Measurements from ENCODE around the gene HIVEP3. TPM values are rescaled to one million over a fixed set of nuclear protein-coding genes. Genes with fewer than 3 reads are reported as not detected.
A peak's percentile ranks its signal among the peaks of the same experiment; 100 is the strongest.

The HIVEP3 gene
- total RNA-seq, 1 experiment from 2014 or later, result 1.4 TPM

GRCh38 chr1:41622859-41623732, 295.6 kb downstream of the HIVEP3 start:
- H3K27me3 Mint-ChIP-seq (ENCODE audit: low read depth), result no peaks in the 10 kb centered on the region; the same call in 1 of the 2 replicates
- H3T11ph ChIP-seq (ENCODE audit: low read length), result no peak overlapping the region
- no peak overlapping the region for H3K27ac ChIP-seq (ENCODE audit: insufficient read length, low read depth, low read length)
- H4K20me1 ChIP-seq (ENCODE audit: control insufficient read depth, insufficient read depth, insufficient read length), result no peaks in the 10 kb centered on the region
- H3K79me1 ChIP-seq (ENCODE audit: insufficient read depth, low read depth, low read length, poor library complexity, severe bottlenecking), result no peaks in the 10 kb centered on the region
- H3K36me3 Mint-ChIP-seq (ENCODE audit: insufficient read depth in 1 of 3, low read depth in 3 of 3), result no peaks in the 10 kb centered on the region
- H3K4ac ChIP-seq (ENCODE audit: low read depth, low read length), result no peak overlapping the region
- no peak overlapping the region for H3K18ac ChIP-seq (ENCODE audit: insufficient read length, low read depth, low read length)
- no peak overlapping the region for H2BK15ac ChIP-seq (ENCODE audit: low read depth, low read length)
- no peaks in the 10 kb centered on the region for H3K9me3 ChIP-seq (ENCODE audit: control insufficient read depth, low read depth, low read length)
- H3K27ac Mint-ChIP-seq, result no peak overlapping the region; a peak in 1 of 7 replicates
- WGBS (ENCODE audit: extremely low coverage, insufficient read length, low lambda C conversion rate), result no CpG with 5 or more reads among the region's 8 CpGs
- no peak overlapping the region for H2BK120ac ChIP-seq (ENCODE audit: low read depth, low read length, poor library complexity, severe bottlenecking)
- no peak overlapping the region for H3K4me3 Mint-ChIP-seq
- no peaks in the 10 kb centered on the region for H3K23me2 ChIP-seq (ENCODE audit: insufficient read length, low read depth, low read length, poor library complexity, severe bottlenecking)
- no peak overlapping the region for H2AK5ac ChIP-seq (ENCODE audit: insufficient read length, low read length)
- H4K8ac ChIP-seq (replicated peaks; ENCODE audit: insufficient read length, low read depth, low read length), result no peak overlapping the region
- DNase-seq, result peak; percentile 14
- H3K56ac ChIP-seq (ENCODE audit: insufficient read length, low read depth, low read length), result no peak overlapping the region
- no peak overlapping the region for H2AFZ ChIP-seq (ENCODE audit: low read length)
- H2BK5ac ChIP-seq (ENCODE audit: insufficient read length, low read length), result no peak overlapping the region
- H3K14ac ChIP-seq (ENCODE audit: insufficient read depth, low read length), result no peak overlapping the region
- no peak overlapping the region for H3K23ac ChIP-seq (ENCODE audit: insufficient read length, low read depth, low read length)
- H2BK20ac ChIP-seq (ENCODE audit: low read depth, low read length, poor library complexity, severe bottlenecking), result no peak overlapping the region
- no peak overlapping the region for H4K5ac ChIP-seq (ENCODE audit: insufficient read length, low read depth, low read length)
- no peaks in the 10 kb centered on the region for H3K79me2 ChIP-seq (ENCODE audit: insufficient read depth, low read length)
- no peak overlapping the region for H2BK12ac ChIP-seq (ENCODE audit: insufficient read length, low read depth, low read length)
- no peak for TF ChIP-seq CTCF (conservative IDR thresholded peaks at IDR 0.05)
- H3K4me1 ChIP-seq (ENCODE audit: insufficient read depth, low read length), result peaks cover 4% of the 10 kb centered on the region; the same call in 1 of the 2 replicates
- H3K4me1 Mint-ChIP-seq, result peaks cover 30 to 32% of the 10 kb centered on the region in 2 experiments
- no peaks in the 10 kb centered on the region for H3K27me3 ChIP-seq (ENCODE audit: insufficient read depth, low read length)
- no peak overlapping the region for H4K91ac ChIP-seq (ENCODE audit: insufficient read length, low read depth, low read length)
- no peaks in the 10 kb centered on the region for H3K9me3 Mint-ChIP-seq
- no peak overlapping the region for H3K9ac ChIP-seq (ENCODE audit: extremely low read depth, insufficient read length, low read length)
- H3K4me2 ChIP-seq (ENCODE audit: insufficient read depth, insufficient read length, low read length), result no peak overlapping the region

Data from H9 (cell line).